Activated CD4-positive, alpha-beta T cell treated with anti-CD3 and anti-CD28 coated beads for 1 hour (primary cell): ENCODE results near the gene SNRPE.
"Not testable (repeated sequence)": the region's sequence is repeated elsewhere in the genome, so short reads cannot be mapped to it uniquely, and the experiment has no call there.

Experiments
- DNase-seq: peaks from one replicate; pipeline ENCODE4 v3.0.0-alpha.2; 2020

The SNRPE gene

DNA sequence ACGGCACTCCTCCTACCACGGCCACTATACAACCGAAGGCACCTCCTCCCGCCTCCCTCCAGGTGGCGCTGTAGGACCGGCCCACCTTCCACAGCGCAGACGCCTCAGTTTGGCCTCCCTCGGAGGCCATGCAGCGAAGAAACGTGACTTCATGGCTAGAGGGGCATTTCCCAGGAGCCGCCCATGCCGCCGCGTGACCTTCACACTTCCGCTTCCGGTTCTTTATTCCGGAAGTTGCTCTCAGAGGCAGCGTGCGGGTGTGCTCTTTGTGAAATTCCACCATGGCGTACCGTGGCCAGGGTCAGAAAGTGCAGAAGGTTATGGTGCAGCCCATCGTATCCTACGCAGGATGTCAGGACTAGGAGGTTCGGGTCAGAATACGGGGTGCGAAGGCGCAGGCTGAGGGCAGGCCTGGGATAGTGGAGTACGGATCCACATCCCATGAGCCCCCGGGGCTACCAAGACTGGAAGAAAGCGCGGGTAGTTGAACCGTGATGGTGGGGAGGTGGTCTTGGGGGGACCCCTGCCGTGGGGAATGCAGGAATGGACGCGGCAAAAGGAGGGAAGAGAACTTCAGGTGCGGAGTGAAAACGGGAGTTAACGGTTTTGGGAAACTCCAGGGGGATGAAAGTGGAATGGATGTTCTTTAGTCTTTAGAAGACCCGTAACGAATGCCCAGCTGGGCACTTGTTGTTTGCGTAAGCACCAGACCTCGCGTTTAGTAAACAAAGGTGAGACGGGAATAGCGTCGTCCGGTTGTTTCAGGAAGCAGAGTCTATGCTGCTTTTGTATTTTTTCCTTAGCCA is at the start of gene SNRPE:
SNRPE (plus strand) TSS at position 221 of the 806 bp plus-strand sequence; CDS start at position 282, 61 bp downstream.
- DNase-seq, result peak; percentile 94

DNA sequence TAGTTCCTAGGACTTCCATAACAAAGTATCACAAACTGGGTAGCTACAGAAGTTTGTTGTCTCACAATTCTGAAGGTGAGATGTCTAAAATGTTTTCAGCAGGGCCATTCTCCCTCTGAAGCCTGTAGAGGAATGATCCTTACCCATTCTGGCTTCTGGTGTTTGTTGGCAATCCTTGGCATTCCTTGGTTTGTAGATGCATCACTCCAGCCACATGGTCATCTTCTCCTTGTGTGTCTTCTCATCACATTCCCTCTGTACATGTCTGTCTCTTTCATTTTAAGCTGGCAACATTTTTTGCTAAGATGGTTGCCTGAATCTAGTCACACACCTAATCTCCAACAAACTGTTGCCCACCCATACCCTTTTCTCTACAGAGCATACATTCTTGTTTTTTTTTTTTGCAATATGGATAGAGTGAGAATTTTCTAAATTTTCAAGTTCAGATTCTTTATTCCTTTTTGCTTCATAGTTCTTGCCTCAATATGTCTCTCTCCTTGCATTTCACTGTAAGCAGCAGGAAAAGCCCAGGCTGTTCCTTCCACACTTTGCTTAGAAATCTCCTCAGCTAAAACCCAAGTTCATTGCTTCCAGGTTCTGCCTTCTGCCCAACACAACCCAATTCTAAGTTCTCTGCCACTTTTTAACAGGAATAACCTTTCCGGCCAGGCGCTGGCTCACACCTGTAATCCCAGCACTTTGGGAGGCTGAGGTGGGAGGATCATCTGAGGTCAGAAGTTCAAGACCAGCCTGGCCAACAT is 47.6 kb upstream of the SNRPE start:
- no peak for DNase-seq

- no peak for DNase-seq
Measured at GRCh38 chr1:203818399-203818798, 43.0 kb upstream of the SNRPE start.

GRCh38 chr1:203823306-203823705 is 38.1 kb upstream of the SNRPE start:
- no peak for DNase-seq

GRCh38 chr1:203826175-203826574 is 35.2 kb upstream of the SNRPE start:
- no peak for DNase-seq

DNA sequence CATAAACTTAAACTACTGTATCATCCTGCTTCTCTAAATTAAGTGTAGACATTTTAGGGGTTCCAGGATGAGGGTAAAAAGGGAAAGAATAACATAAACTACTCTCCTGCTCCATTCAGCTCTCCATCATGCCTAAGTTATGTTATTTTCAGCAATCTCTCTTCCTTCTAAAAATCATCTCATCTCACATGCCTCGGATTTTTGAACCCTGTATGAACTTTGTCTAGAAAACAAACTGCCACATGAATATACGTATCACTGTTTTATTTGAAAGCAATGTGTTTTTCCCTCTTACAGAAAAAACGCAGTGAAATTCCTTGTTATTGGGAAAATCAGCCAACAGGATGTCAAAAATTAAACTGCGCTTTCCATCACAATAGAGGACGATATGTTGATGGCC is 33.4 kb upstream of the SNRPE start:
- DNase-seq, result no peak

DNA sequence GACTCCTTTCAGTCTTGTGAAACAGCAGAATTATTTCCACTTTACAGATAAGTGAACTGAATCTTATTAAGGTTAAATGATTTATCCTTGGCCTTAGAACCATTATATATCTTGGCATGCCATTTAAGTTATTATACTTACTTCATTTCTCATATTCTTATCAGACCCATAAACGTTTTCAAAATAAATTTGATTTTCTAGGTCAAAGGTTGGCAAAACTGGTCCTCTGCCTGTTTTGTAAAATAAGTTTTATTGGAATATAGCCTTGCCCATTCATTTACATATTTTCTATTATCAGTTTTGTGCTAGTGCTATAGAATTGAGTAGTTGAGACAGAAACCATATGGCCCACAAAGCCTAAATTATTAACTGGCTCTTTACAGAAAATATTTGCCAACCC is 32.9 kb upstream of the SNRPE start:
- DNase-seq, result no peak

GRCh38 chr1:203829247-203829646 is 32.2 kb upstream of the SNRPE start:
- DNase-seq, result not testable (repeated sequence)

- no peak for DNase-seq
Measured at GRCh38 chr1:203835476-203835875, 25.9 kb upstream of the SNRPE start.

GRCh38 chr1:203839081-203839480 is 22.3 kb upstream of the SNRPE start:
- no peak for DNase-seq

DNA sequence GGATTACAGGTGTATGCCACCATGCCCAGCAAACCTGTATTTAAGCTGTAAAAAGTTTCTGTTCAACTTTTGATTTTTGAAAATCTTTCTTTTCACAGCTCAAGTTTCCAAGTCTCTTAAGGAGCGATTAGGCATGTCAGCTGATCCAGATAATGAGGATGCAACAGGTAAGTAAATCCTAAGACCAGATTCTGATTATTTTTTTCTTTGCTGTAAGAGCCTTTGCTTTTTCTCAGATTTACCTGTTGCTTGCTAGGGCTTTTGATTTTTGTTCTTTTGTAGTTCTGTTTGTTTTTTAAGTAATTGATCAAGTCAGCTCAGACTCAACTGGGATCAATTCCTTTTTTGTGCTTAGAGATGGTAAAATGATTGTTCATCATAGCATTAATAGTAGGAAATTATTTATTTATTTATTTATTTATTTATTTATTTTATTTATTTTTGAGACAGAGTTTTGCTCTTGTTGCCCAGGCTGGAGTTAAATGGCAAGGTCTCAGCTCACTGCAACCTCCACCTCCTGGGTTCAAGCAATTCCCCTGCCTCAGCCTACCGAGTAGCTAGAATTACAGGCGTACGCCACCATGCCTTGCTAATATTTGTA is 21.1 kb upstream of the SNRPE start:
- DNase-seq, result no peak

DNA sequence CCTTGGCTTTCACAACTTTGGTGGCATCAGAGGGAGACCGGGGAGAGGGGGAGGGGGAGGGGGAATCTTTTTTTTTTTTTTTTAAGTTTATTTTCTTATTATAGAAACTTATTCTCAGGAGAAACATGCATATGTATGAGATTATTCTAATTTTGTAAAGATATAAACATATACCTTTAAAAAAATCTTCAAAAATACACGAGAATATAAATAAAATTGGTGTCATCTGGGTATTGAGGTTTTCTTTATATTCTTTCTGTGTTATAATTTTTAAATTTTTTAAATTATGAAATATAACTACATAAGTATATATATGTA is 18.9 kb upstream of the SNRPE start:
- no peak for DNase-seq

- no peak for DNase-seq
Measured at GRCh38 chr1:203843435-203843834, 18.0 kb upstream of the SNRPE start.

DNA sequence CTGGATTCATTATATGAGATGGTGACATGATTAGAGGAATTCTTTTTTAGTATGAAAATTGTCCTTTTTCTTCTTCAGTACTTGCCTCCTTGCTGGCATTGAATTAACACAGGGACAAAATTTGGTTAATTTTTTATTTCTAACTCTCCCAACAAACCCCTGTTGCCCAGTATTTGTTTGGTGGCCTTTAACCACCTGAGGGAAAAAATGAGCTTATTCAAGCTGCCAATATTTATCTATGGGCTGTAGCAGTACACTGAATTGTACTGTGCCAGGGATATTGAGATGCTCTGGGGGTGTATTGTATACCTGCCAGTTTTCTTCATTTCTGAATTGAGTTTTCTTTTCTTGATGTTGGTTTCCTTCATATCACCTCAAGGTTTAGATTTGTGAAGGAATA is 8.3 kb upstream of the SNRPE start:
- not testable (repeated sequence) for DNase-seq

DNA sequence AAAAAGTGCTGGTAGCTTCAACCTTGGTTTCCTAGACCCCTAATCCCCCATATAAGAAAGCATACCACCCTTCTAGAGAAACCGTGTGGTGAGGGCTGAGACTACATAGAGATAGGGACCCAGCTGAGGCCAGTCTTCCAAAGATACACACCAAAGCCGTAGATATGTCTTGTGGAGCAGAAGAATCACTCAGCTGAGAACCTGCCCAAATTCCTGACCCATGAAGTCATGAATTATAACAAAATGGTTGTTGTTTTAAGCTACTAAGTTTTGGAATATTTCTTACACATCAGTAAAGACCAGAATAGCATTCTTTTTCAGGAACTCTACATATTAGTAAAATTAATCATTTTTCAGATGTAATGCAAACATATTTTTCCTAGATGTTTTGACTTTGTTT is 3.3 kb upstream of the SNRPE start:
- DNase-seq, result no peak

- DNase-seq, result no peak
Measured at GRCh38 chr1:203858975-203859374, 2.4 kb upstream of the SNRPE start.

DNA sequence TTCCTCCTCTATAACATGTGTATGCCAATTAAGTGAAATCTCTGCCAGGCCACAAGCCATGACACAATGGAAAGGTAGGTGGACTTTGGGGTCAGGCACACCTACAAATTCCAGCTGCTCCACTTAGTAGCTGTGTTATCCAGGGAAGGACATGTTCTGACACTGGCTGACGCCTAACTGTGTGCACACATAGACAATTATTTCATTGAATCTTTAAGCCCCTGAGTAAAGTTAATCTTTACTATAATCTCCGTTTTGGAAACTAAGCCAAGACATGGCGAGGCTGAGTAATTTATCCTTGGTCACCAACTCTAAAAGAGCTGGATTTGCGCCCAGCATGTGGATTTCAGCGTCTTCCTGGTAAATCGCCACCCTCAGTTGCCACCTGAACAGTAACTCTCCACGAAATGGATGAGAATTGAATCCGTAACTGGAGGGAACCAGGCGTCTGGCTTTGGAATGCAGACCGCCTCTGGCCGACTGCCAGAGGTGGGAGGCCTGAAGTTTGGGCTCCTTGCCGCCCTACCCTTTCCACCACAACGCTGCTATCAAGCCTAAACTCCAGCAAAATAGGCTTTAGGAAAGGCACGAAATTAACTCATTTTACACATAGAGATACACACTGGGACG is 888 bp upstream of the SNRPE start:
- DNase-seq, result no peak

GRCh38 chr1:203867802-203868201 is 6.4 kb downstream of the SNRPE start:
- DNase-seq, result no peak

GRCh38 chr1:203870245-203870644 is 8.8 kb downstream of the SNRPE start:
- no peak for DNase-seq

DNA sequence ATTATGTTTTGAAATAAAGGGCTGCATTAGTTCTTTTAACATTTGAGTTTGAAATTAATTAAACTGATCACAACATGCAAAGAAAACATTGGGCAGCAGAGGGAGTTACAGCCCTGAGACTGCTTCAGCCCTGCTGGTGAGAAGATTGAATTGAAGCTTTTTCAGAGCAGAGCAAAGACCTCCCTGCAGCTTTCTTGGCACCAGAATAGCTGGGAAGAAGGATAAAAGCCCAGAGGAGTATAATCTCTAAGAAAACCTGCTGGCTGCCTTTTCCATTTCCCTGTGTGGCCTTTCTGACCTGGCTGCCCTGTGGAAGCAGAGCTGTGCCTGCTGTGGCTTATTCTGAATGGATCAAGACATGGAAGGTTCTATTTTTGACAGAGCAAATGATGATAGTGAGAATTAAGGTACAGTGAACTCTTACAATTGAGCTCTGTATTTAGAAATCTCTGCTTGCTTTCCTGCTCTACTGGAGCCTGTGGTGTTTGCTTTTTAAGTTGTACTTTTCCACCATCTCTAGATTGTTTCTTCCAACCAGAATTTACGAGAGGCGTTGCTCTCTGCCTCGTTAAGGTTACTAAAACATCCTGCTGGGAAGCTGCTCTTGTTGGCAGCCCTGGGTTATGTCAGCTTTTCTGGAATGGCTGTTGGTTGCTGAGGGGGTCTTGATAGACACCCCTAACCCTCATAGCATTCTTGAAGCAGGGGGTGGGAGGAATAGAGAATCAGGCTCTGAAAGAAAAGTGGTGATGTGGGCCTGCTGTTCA is 9.9 kb downstream of the SNRPE start:
- DNase-seq, result no peak

- no peak for DNase-seq
Measured at GRCh38 chr1:203873094-203873493, 11.7 kb downstream of the SNRPE start.

GRCh38 chr1:203878422-203878821 is 17.0 kb downstream of the SNRPE start:
- no peak for DNase-seq

DNA sequence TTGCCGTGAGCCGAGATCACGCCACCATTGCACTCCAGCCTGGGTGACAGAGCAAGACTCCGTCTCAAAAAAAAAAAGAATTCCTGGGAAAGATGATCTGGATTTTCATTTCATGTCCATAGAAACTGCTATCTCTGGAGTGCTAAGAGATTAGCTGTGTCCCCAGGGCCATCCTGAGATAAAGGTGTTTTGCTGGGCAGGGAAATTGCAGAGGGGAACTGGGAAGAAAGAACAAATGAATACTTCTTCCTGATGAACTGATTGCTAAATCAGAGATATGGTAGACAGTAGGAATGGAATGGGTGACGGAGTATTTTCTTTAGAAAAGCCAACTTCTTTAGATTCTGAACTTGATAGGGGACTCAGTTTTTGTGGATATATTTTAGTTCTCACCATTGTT is 19.2 kb downstream of the SNRPE start:
- DNase-seq, result no peak
